ENCODE data around the gene C6.

- TF ChIP-seq POLR2A (IDR thresholded peaks at IDR 0.05; ENCODE audit: borderline replicate concordance, extremely low read depth, insufficient read depth, insufficient read length) (no peak), ATF3 (IDR thresholded peaks at IDR 0.05) (no peak), YY1 (IDR thresholded peaks at IDR 0.05; ENCODE audit: extremely low read depth, insufficient replicate concordance, low read depth, low read length) (no peak), ZNF274 (IDR thresholded peaks at IDR 0.05; ENCODE audit: low read depth, low read length) (no peak), CTCF (IDR thresholded peaks at IDR 0.05 in 2 of 3, conservative IDR thresholded peaks at IDR 0.05 in 1 of 3; ENCODE audit: borderline replicate concordance in 1 of 3, insufficient read depth in 1 of 3, low read depth in 2 of 3, low read length in 2 of 3) (no peak)
These were observed 119.5 kb downstream of the C6 start for GRCh38 chr5:41093803-41094202.

All from HCT116 (cell line).